GM18868 (cell line): ENCODE measurements around the gene CUEDC2.

Experiments
- ATAC-seq: cut with Tn5 transposase; IDR thresholded peaks from one replicate; pipeline ENCODE4 v1.9.1; 2021; ENCODE audit warnings: mild to moderate bottlenecking, moderate library complexity; ENCODE audit not compliant: unreplicated experiment

The CUEDC2 gene

GRCh38 chr10:102398172-102399020 lies 34.0 kb downstream of the CUEDC2 start:
- no peak for ATAC-seq

GRCh38 chr10:102397222-102398171 lies 34.9 kb downstream of the CUEDC2 start:
- ATAC-seq, result no peak

GRCh38 chr10:102396730-102397151 lies 35.6 kb downstream of the CUEDC2 start:
- no peak for ATAC-seq

GRCh38 chr10:102396317-102396650 lies 36.1 kb downstream of the CUEDC2 start:
- ATAC-seq, result no peak

- ATAC-seq, result peak; percentile 29
Observed at GRCh38 chr10:102395400-102396316, 36.7 kb downstream of the CUEDC2 start, which contains the start of gene NFKB2. TSS of gene NFKB2 (plus strand) at chr10:102395705. CDS start at chr10:102395960, 255 bp downstream.

GRCh38 chr10:102394801-102395399 lies 37.5 kb downstream of the CUEDC2 start:
- ATAC-seq, result peak; percentile 3

GRCh38 chr10:102394079-102394800 lies 38.1 kb downstream of the CUEDC2 start:
- peak; percentile 78 for ATAC-seq

GRCh38 chr10:102393411-102394078 lies 38.8 kb downstream of the CUEDC2 start:
- ATAC-seq, result no peak

- no peak for ATAC-seq
Observed at GRCh38 chr10:102392306-102392705, 40.1 kb downstream of the CUEDC2 start.

- ATAC-seq, result no peak
Observed at GRCh38 chr10:102389894-102390293, 42.5 kb downstream of the CUEDC2 start.

- ATAC-seq, result no peak
Observed at GRCh38 chr10:102384606-102385429, 47.6 kb downstream of the CUEDC2 start.

GRCh38 chr10:102384053-102384452 lies 48.3 kb downstream of the CUEDC2 start:
- ATAC-seq, result no peak

GRCh38 chr10:102382871-102383270 lies 49.5 kb downstream of the CUEDC2 start:
- no peak for ATAC-seq

- no peak for ATAC-seq
Observed at GRCh38 chr10:102381983-102382382, 50.4 kb downstream of the CUEDC2 start.

GRCh38 chr10:102379383-102379782 lies 53.0 kb downstream of the CUEDC2 start:
- no peak for ATAC-seq

GRCh38 chr10:102376901-102377300 lies 55.5 kb downstream of the CUEDC2 start:
- ATAC-seq, result no peak

- ATAC-seq, result no peak
Observed at GRCh38 chr10:102375867-102376266, 56.5 kb downstream of the CUEDC2 start.

- no peak for ATAC-seq
Observed at GRCh38 chr10:102375250-102375649, 57.1 kb downstream of the CUEDC2 start.
